Endothelial cell of umbilical vein (primary cell): ENCODE data around the gene PTRHD1.

ENCODE experiments used
- CTCF ChIP-seq, 2 donors: IDR thresholded peaks; 1 replicate in 1 of 2; 2 replicates in 1 of 2; pipeline ENCODE4 v1.5.1; 2011; ENCODE audit warnings: low read length in 2 of 2, mild to moderate bottlenecking in 2 of 2, moderate library complexity in 2 of 2, control low read depth in 1 of 2, inconsistent platforms in 1 of 2, low read depth in 1 of 2; ENCODE audit not compliant: insufficient read depth in 1 of 2; ENCODE audit errors: extremely low read depth in 1 of 2
- EZH2 ChIP-seq: IDR thresholded peaks from 2 replicates; pipeline ENCODE4 v1.6.1; 2012; ENCODE audit warnings: borderline replicate concordance, low read depth, mild to moderate bottlenecking, moderate library complexity, low read length, inconsistent platforms; ENCODE audit not compliant: severe bottlenecking
- FOS ChIP-seq: IDR thresholded peaks from 2 replicates; pipeline ENCODE4 v1.6.1; 2011; ENCODE audit warnings: mild to moderate bottlenecking, low read length, moderate library complexity, borderline replicate concordance; ENCODE audit not compliant: insufficient read depth
- JUN ChIP-seq: IDR thresholded peaks from 2 replicates; pipeline ENCODE4 v1.6.1; 2011; ENCODE audit warnings: borderline replicate concordance, low read depth; ENCODE audit not compliant: insufficient read length, insufficient read depth
- MYC ChIP-seq: IDR thresholded peaks from one replicate; pipeline ENCODE4 v1.6.1; 2011; ENCODE audit warnings: mild to moderate bottlenecking, low read depth, low read length
- POLR2A ChIP-seq: IDR thresholded peaks from 2 replicates; pipeline ENCODE4 v1.6.1; 2012; ENCODE audit warnings: low read depth, mild to moderate bottlenecking, control low read depth, low read length

GRCh38 chr2:24791452-24791851 is 1.7 kb downstream of the PTRHD1 start:
- TF ChIP-seq CTCF (IDR thresholded peaks at IDR 0.05; ENCODE audit: extremely low read depth in 1 of 2, insufficient read depth in 1 of 2, low read depth in 1 of 2, low read length in 2 of 2) (no peak), EZH2 (no peak), POLR2A (no peak), FOS (no peak), MYC (no peak), JUN (no peak)
